Measurements from ENCODE around the gene ZNF587. TPM values are rescaled to one million over a fixed set of nuclear protein-coding genes. Genes with fewer than 3 reads are reported as not detected.
"Not testable (repeated sequence)": the region's sequence is repeated elsewhere in the genome, so short reads cannot be mapped to it uniquely, and the experiment has no call there.

ZNF587 gene
- total RNA-seq, 2 donors from 2014 or later, result 13.7 to 20.1 TPM

- H3K27me3 ChIP-seq, result no peaks in the 10 kb centered on the region
- no peaks in the 10 kb centered on the region for H3K4me1 ChIP-seq
- intact Hi-C loops (cut with DNase I), result no loop called here
- no peak for TF ChIP-seq CTCF (IDR thresholded peaks at IDR 0.05)
- TF ChIP-seq POLR2A (IDR thresholded peaks at IDR 0.05), result no peak
- H3K36me3 ChIP-seq (replicated peaks in 1 of 2; ENCODE audit: insufficient read depth in 1 of 2, low read depth in 2 of 2), result no peaks in the 10 kb centered on the region
- peaks cover 0 to 23% (median 0%) of the 10 kb centered on the region in 3 donors for H3K9me3 ChIP-seq
- no peak overlapping the region for H3K27ac ChIP-seq
- ATAC-seq (no peak), DNase-seq (no peak)
- no peak overlapping the region for H3K4me3 ChIP-seq
- 71 to 92% methylated on average over 3 of the region's 3 CpGs for WGBS, 2 donors
Observed at GRCh38 chr19:57886046-57886445, 36.4 kb downstream of the ZNF587 start.

- Histone ChIP-seq H3K4me3 (no peak overlapping the region), H3K4me1 (no peaks in the 10 kb centered on the region), H3K9me3 (peaks cover 0 to 23% (median 0%) of the 10 kb centered on the region in 3 donors), H3K36me3 (replicated peaks in 1 of 2; ENCODE audit: insufficient read depth in 1 of 2, low read depth in 2 of 2) (no peaks in the 10 kb centered on the region), H3K27me3 (no peaks in the 10 kb centered on the region), H3K27ac (no peak overlapping the region)
- DNase-seq, result no peak
- intact Hi-C loops (cut with DNase I), result no loop called here
- WGBS, 2 donors, result 26 to 29% methylated on average over 6 of the region's 6 CpGs
- ATAC-seq, result no peak
- TF ChIP-seq CTCF (IDR thresholded peaks at IDR 0.05) (no peak), POLR2A (IDR thresholded peaks at IDR 0.05) (no peak)
Observed at GRCh38 chr19:57887195-57887941, 37.7 kb downstream of the ZNF587 start.

- DNase-seq (no peak), ATAC-seq (no peak)
- Histone ChIP-seq H3K9me3 (peaks cover 0 to 23% (median 0%) of the 10 kb centered on the region in 3 donors), H3K4me1 (no peaks in the 10 kb centered on the region), H3K27me3 (no peaks in the 10 kb centered on the region), H3K36me3 (replicated peaks in 1 of 2; ENCODE audit: insufficient read depth in 1 of 2, low read depth in 2 of 2) (no peaks in the 10 kb centered on the region), H3K27ac (peak overlapping the region; percentile 13 to 68 (median 54)), H3K4me3 (peak overlapping the region in 1 of 2 donors; percentile 3)
- intact Hi-C loops (cut with DNase I), result no loop called here
- TF ChIP-seq POLR2A (IDR thresholded peaks at IDR 0.05) (no peak), CTCF (IDR thresholded peaks at IDR 0.05) (no peak)
- WGBS, 2 donors, result 16 to 17% methylated on average over 8 of the region's 8 CpGs
Observed at GRCh38 chr19:57888107-57888559, 38.5 kb downstream of the ZNF587 start.

GRCh38 chr19:57888560-57889231 is 39.0 kb downstream of the ZNF587 start, which contains the start of gene ZNF814:
ZNF814 (minus strand) TSS chr19:57889037; CDS start chr19:57888802, 235 bp downstream.
- peak in 4 of 7 experiments; percentile 25 to 33 (median 26) for TF ChIP-seq CTCF (IDR thresholded peaks at IDR 0.05)
- TF ChIP-seq POLR2A (IDR thresholded peaks at IDR 0.05), result peak in 2 of 3 donors; percentile 39 to 50
- Histone ChIP-seq H3K4me1 (no peaks in the 10 kb centered on the region), H3K9me3 (peaks cover 0 to 23% (median 0%) of the 10 kb centered on the region in 3 donors), H3K4me3 (peak within 1 kb of the TSS; percentile 3 to 53), H3K36me3 (replicated peaks in 1 of 2; ENCODE audit: insufficient read depth in 1 of 2, low read depth in 2 of 2) (no peaks in the 10 kb centered on the region), H3K27ac (peak within 1 kb of the TSS; percentile 13 to 68 (median 54)), H3K27me3 (no peaks in the 10 kb centered on the region)
- WGBS, 2 donors, result 8 to 17% methylated on average over 6 to 43 of the region's 43 CpGs
- intact Hi-C loops (cut with DNase I), result no loop called here
- DNase-seq (peak; percentile 68 to 80 (median 74)), ATAC-seq (peak; percentile 93)

- ATAC-seq; DNase-seq; H3K4me1 ChIP-seq; intact Hi-C loops (cut with DNase I); H3K36me3 ChIP-seq (replicated peaks in 1 of 2; ENCODE audit: insufficient read depth in 1 of 2, low read depth in 2 of 2); H3K27ac ChIP-seq; H3K27me3 ChIP-seq; H3K4me3 ChIP-seq: not testable (repeated sequence)
- peaks cover 0 to 15% (median 0%) of the 10 kb centered on the region in 3 donors for H3K9me3 ChIP-seq
- 43 to 46% methylated on average over 3 of the region's 3 CpGs for WGBS, 2 donors
Observed at GRCh38 chr19:57890706-57891105, 41.0 kb downstream of the ZNF587 start.

Data from body of pancreas (tissue), 4 donors.